NCI-H2196 (cell line): Measurements from ENCODE around the gene MTFR1L.

Source experiments
- DNase-seq: peaks from one replicate; lab custom pipeline; 2025; ENCODE audit not compliant: unreplicated experiment; lab: John Stamatoyannopoulos, UW

MTFR1L gene

DNA sequence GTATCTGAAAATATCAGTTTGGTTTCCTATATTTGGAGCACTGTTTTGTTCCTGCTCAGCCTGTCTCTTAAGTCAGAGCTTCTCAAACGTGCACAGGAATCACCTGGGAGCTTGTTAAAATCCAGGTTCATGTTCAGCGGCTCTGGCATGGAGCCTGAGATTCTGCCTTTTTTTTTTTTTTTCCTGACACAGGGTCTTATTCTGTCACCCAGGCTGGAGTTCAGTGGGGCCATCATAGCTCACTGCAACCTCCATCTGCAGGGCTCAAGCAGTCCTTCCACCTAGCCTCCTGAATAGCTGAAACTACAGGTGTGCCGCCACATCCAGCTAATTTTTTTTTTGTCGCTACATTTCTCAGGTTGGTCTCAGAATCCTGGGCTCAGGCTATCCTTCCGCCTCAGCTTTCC, 32.0 kb upstream of the MTFR1L start:
- no peak for DNase-seq

DNA sequence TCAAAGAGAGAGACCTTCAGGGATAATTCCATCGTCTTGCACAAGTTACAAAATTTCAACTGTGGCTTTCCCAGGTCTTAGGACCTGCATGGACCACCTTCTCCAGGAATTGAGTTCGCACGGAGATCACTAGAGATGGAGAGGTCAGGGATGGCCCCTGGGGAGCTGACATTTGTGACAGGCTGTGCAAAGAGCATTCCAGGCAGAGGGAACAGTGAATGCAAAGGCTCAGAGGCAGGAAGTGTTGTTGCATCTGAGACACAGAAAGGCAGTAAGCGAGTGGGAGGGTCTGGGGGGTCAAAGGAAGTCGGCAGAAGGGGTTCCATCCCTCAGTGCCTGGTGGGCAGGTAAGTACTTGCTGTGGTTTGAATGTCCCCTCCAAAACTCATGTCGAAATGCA, 29.3 kb upstream of the MTFR1L start:
- DNase-seq, result no peak

DNA sequence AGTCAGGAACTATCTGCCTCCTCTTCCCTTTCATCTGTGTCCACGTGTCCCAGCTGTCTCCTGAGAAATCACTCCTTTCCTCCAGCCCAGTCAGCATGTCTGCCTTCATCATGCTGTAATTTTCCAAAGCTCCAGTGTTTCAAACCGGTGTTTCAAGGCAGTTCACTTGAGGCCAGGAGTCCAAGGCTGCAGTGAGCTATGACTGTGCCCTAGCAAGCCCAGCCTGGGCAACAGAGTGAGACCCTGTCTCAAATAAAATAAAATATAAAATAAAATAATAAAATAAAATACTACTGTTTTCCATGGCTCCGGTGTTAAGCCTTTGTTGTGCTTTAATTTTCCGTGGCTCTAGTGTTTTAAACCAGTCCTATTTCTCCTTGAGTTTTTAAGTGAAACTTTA, 27.6 kb upstream of the MTFR1L start:
- DNase-seq, result no peak

DNA sequence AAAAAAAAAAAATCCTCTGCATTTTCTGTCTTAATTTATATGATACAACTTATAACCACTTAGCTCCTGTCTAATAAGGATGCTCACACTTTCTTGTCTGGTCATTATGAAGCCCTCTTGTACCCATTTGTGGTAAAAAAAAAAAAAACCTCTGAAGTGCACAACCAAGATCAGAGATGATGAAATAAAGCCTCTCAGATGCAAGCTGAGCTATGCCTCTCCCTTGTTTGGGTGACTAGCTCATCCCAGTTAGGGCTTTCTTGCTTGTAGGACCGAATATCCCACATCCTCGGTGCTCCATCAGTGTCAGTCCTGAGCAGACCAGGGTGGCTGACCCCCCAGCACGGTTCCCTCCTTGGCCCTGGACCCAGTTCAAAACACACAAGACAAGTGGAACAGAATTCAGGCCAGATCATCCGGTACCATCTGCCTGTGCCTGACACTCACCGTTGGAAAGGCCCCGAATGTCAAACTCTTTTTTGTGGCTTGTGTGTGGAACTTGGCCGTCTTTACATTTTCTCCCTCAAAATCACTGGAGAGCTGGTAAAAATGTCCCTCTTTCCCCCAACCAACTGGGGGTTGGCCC, 26.1 kb upstream of the MTFR1L start:
- no peak for DNase-seq

DNA sequence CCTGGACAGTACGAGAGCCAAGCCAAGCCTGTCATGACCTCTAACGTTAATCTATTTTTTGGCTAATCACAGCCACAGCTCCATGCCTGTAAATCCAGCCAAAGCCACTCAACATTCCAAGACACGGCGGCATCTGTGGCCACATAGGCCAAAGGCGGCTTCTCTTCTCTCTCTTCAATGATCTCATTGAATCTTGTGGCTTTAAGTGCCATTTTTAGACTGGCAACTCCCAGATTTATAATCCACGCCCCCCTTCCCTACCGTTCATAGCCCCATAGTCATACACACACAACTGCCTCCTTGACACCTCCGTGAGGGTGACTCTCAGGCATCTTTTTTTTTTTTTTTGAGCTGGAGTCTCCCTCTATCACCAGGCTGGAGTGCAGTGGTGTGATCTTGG, 25.4 kb upstream of the MTFR1L start:
- no peak for DNase-seq

DNA sequence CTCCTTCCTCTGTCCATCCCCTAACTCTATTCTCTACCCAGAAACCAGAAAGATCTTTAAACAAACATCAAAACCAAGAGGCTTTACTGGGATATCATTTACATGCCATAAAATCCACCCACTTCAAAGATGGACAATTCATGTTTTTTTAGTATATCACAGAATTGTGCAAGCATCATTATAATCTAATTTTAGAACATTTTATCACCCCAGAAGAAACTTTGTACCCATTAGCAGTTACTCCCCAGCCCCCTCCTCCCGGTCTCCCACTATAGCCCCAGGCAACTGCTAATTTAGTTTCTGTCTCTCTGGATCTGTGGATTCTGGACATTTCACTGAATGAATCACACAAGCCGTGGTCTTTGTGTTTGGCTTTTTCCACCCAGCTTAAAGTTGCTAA, 24.5 kb upstream of the MTFR1L start:
- DNase-seq, result no peak

DNA sequence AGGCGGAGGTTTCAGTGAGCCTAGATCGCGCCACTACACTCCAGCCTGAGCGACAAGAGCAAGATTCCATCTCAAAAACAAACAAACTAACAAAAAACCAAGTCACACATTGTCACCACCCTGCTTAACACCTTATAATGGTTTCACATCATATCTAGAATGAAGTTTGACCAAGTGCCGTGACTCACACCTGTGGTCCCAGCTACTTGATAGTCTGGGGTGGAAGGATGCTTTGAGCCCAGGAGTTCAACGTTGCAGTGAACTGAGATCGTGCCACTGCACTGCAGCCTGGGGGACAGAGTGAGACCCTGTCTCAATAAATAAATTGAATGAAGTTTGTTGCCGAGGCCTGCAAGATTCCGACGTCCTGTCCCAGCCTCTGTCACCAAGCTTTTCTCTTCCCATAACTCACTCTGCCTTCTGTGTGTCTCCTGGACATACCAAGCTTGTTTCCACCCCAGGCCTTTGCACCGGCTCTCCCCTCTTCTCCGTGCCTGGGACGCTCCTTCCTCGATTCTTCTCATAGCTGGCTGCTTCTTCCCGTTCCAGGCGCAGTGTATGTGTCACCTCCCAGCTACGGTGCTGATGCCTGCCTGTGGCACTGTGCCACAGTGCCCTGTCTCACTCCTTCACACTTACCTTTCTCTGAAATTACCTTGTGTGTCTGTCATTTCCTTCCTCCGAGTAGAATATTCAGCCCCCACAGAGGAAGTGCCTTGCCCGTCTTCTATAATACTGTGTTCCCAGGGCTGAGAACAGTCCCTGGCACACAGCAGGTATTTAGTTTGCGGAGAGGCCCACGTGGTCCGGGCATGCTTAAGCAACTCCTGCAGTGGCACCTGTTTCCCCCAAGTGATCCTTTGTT, 23.6 kb upstream of the MTFR1L start:
- DNase-seq, result peak; percentile 82

DNA sequence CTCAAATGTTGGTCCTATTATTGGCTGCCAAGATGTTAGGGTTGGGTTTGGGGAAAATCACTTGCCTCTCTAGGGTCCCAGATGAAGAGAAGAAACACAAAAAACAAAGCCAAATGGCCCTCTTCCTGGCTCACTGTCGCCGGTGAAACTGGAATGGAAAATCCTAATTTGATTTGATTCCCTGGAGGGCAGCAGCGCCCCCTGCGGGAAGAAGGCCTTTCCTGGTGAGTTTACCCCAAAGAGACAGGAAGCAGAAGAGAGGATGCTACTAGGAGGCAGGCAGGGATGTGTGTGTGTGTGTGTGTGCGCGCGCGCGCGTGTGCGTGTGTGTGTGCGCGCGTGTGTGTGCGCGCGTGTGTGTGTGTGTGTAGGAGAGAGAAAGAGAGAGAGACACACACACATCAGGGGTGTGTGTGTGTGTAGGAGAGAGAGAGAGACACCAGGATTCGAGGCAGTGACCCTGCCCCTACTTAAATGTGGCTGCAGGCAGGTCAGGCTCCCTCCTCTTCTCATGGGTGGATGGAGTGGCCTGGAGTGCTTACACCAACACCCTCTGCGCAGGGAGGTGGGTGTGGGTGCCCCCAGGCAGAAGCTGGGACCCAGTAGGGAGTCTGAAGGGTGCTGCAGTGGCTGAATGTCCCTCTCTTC, 22.8 kb upstream of the MTFR1L start:
- peak; percentile 91 for DNase-seq

DNA sequence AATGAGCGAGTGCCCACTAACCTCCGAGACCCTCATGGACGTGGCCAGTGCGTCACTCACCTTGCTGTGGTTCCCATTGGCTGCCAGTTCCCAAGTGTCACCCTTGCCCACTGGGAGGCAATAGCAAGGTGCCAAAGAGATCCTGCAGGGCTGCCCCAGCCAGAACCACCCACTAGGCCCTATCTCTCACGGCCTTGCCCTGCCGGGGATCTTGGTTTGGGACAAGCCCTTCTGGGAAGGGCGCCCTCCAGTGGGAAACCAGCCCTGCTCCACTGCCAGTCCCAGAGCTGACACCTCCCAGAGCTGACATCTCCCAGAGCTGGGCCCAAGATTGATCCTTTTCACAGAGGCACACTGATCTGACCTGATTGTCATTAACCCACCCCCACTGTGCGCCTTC, 21.8 kb upstream of the MTFR1L start:
- no peak for DNase-seq

DNA sequence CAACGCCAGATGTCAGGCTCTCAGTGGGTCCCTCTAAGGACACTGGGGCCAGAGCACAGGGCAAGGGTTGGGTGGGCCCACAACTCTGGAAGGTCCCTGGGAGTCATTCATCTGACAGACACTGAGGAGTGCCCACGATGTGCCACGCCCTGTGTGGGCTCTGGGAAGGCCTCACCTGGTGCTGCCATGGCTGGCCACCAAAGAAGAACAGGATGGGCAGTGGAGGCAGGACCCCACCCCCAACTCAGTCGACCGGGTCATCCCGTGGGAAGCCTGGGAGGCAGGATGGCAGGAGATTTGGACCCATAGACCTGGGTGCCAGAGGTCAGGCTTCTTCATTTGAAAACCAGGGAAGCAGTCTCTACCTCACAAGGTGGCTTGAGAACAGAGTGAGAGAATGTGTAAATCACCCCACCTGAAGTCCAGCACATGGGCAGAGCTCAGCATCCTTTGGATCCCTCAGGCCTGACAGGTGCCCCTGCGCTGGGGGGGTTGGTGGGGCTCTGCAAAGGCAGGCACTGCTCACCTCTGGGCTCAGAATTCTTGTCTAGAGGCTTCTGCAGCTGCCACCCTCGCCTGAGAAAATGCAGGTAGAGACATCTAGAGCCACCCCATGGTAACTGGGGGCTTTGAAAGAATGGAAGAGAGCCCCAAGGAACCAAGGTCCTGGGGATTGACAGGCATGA, 20.9 kb upstream of the MTFR1L start:
- no peak for DNase-seq

DNA sequence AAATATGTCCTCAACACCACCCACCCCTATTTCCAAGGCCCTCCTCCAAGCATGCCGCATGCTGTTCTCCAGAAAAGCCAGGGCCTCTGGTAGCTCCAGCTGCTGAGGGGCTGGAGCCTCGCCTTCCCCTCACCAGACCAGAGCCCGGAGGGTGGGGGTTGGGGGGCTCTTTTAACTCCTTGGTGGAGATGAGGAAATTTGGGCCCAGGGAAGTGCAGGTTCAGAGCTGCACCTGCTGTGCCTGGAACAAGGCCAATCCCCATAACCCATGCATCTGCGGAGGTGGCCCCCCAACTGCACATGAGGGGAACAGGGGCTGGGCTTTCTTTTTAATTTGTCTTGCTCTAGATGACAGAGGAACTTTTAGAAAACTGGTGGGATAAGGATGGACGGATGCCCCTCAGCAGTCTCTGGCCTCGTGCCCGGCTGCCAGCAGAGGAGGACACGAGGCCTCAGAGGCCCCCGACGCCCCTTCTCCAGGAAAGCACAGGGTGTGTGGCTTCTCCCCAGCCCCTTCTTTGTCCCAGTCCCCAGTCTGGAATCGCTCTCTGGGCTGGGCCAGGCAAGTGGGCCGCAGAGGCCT, 20.3 kb upstream of the MTFR1L start:
- DNase-seq, result no peak

DNA sequence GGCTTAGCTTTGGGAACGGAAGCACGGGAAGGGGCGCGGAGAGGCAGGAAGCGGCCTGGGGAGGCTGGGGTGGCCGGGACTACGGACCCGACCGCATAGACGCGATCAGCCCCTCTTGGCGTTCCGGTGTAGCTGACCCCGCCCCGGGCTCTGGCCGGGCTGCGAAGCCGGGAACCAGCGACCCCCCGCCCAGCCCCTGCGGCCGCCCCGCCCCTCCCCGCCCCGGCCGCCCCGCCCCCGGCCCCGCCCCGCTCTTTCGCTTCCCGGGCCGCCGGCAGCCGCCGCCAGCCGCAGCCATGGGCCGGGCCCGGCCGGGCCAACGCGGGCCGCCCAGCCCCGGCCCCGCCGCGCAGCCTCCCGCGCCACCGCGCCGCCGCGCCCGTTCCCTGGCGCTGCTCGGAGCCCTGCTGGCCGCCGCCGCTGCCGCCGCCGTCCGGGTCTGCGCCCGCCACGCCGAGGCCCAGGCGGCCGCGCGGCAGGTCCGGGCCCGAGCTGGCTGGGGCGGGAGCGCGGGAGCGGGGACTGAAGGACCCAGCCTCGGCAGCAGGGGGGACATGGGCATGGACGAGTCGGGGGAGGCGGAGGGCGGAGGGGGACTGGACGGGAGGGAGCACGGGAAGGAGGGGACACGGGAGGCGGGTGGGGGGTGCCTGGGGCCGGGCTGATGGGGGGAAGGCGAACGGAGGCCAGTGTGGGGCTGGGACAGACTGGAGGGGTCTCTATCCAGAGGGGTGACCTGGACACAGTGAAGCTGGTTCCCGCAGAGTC, 19.6 kb upstream of the MTFR1L start, which contains the start of gene SELENON:
Gene SELENON, plus strand, starts transcription at position 259 of the 768 bp plus-strand sequence. Its CDS starts 38 bp downstream, at position 297.
- peak; percentile 45 for DNase-seq

DNA sequence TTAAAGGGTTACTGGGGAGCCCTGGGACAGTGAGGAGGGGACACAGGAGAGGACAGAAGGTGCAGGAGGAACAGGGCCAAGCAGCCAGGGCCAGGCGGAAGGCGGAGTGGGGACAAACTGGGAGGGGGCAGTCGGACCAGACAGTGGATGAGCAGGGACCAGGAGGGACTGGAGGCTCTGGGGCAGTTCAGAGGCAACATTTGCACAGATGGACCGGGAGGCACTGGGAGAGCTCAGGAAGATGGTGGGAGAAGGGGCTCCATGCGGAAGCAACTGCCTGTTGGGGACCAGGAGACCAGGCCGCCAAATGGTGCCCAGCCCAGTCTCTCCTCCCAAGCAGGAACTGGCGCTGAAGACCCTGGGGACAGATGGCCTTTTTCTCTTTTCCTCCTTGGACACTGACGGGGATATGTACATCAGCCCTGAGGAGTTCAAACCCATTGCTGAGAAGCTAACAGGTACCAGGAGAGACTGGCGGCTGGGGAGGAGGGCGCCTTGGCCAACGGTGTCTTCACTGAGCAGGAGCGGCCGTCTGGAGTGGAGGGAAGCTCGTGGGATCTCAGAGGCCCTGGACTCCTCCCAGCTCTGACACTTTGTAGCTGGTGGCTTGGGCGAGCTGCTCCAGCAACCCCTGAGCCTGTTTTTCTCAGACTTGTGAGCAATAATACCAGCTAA, 18.9 kb upstream of the MTFR1L start:
- DNase-seq, result no peak

DNA sequence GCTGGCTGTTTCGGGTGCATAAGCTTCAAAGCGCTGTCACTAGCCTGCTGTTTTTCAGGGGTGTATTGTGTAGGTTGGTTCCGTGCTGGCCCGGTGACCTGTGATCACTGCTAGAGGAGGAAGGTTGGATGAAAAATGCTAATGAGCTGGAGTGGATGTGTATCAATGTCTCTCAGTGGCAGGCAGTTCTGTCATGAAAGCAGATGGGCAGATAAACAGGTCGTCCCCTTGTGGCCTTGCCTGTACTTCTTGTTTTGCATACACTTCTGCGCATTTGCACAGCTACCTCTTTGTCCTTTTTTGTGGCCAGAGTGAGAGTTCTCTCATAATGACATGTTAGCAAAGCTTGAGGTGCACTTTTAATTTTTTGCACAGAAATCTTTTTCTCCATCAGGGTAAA, 16.8 kb upstream of the MTFR1L start:
- no peak for DNase-seq

DNA sequence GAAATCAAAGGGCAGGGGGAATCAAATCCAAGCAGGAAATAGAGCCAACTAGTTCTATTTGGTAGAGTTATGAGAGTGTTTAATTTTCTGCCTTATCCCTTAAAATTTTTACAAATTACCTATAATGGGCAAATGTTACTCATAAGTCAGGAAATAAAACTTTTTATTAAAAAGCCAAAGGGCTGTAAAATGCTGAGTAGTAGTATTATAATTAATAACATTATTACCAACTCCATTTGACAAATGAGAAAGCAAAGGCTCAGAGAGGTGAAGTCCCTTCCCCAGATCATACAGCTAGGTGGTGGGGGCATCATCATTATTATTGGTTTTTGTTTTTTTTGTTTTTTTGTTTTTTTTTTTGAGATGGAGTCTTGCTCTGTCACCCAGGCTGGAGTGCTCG, 16.4 kb upstream of the MTFR1L start:
- DNase-seq, result no peak

DNA sequence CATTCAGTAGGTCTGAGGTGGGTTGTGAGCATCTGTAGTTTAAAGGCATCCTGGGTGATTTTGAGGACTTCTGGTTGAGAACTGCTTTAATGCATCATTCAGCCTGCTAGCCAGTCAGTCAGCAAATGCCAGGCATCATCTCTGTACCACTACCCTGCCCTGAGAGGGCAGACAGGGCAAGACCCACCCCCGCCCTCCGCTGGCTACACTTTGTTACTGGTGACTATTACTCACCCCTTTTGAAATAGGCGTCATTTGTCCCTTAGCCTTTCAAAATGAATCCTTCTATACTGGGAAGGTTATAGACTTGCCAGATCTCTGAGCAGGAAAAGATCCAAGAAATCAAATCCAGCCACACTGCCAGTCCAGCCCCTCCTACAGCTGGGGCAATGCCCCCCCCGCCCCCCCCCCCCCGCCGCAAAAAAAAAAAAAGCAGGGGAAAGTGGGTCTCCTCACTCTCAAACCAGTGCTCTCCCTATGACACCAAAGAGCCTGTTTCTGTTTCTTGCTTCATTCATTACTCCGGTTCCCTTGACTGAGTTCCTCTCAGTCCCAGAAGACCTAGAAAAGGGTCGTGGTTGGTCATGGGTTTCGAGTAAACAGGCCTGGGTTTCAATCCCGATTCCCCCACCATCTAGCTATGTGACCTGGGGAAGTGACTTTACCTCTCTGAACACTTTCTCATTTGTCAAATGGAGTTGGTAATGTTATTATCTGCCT, 15.3 kb upstream of the MTFR1L start:
- DNase-seq, result no peak

DNA sequence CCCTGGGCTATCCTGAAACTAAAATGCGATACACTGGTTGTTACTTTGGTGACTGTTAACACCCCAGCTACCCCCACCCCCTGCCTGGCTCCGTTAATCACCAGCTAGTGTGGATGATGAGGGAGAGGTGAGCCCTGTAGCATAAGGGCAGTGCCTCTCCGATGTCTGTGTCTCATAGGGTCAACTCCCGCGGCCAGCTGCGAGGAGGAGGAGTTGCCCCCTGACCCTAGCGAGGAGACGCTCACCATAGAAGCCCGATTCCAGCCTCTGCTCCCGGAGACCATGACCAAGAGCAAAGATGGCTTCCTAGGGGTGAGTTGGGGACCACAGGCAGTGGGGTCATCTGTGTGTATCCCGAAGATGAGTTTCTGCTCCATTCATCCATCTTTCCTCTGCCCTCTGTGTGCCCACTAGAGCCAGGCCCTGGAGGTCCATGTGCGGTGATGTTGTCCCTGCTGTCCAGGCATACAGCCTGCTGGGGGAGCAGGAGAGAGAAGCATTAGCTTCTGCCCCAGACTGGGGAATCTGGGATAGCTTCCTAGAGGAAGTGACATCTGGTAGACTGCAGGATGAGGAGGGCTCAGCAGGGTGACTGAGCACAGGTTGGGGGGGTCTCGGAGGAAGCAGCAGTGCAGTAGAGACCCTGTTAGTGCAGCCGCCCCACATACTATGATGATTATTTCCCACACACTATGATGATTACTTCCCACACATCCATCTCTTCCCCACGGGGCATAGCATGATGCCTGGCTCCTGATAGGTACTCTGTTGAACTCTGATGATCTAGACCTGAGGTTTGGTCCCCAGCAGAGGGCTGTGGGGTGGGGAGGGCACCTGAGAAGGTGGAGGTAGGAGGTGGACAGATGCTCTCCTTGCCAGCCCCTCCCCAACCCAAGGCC, 14.5 kb upstream of the MTFR1L start:
- DNase-seq, result no peak

DNA sequence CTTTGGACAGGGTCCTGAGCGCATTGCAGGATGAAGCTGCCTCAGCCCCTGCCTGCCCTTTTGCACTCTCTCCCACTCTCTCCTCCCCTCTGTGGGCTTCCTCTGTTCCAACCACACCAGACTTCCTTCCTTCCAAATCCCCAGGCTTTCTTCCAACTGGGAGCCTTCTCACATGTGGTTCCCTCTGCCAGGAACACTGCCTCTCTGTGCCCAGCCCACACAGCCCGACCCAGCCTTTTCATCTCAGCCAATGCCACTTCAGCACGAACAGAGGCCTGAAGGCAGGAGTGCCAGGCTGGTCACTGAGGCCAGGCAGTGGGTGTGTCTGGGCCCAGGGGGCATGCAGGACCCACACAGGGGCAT, 13.9 kb upstream of the MTFR1L start:
- DNase-seq, result no peak
